ENCODE measurements around the gene GNPNAT1.

The GNPNAT1 gene

GRCh38 chr14:52791223-52792096 lies at the start of gene GNPNAT1:
Gene GNPNAT1, minus strand, starts transcription at chr14:52791607. Its CDS starts 6,957 bp downstream, at chr14:52784650.
- DNase-seq = peak in 50 of 51 donors; percentile 43 to 90 (median 77)

- DNase-seq = peak in 10 of 51 donors; percentile 2 to 32 (median 12)
Observed at GRCh38 chr14:52840877-52841276, 49.5 kb upstream of the GNPNAT1 start.

GRCh38 chr14:52837451-52837850 lies 46.0 kb upstream of the GNPNAT1 start:
- DNase-seq = no peak

- no peak for DNase-seq
Observed at GRCh38 chr14:52836063-52836462, 44.7 kb upstream of the GNPNAT1 start.

- peak in 1 of 51 donors; percentile 41 for DNase-seq
Observed at GRCh38 chr14:52835122-52835903, 43.9 kb upstream of the GNPNAT1 start.

- DNase-seq = no peak
Observed at GRCh38 chr14:52834440-52834842, 43.0 kb upstream of the GNPNAT1 start.

GRCh38 chr14:52833891-52834290 lies 42.5 kb upstream of the GNPNAT1 start:
- no peak for DNase-seq

- DNase-seq = no peak
Observed at GRCh38 chr14:52829527-52830185, 38.2 kb upstream of the GNPNAT1 start.

GRCh38 chr14:52827426-52827825 lies 36.0 kb upstream of the GNPNAT1 start:
- DNase-seq = no peak

GRCh38 chr14:52825085-52825484 lies 33.7 kb upstream of the GNPNAT1 start:
- no peak for DNase-seq

GRCh38 chr14:52824462-52824861 lies 33.1 kb upstream of the GNPNAT1 start:
- no peak for DNase-seq

- DNase-seq = no peak
Observed at GRCh38 chr14:52821805-52822250, 30.4 kb upstream of the GNPNAT1 start.

GRCh38 chr14:52808101-52808500 lies 16.7 kb upstream of the GNPNAT1 start:
- no peak for DNase-seq

GRCh38 chr14:52806115-52806514 lies 14.7 kb upstream of the GNPNAT1 start:
- DNase-seq = no peak

GRCh38 chr14:52802597-52802996 lies 11.2 kb upstream of the GNPNAT1 start:
- DNase-seq = no peak

- peak in 1 of 51 donors; percentile 5 for DNase-seq
Observed at GRCh38 chr14:52801014-52801712, 9.8 kb upstream of the GNPNAT1 start.

GRCh38 chr14:52798826-52799225 lies 7.4 kb upstream of the GNPNAT1 start:
- DNase-seq = no peak

- DNase-seq = no peak
Observed at GRCh38 chr14:52797653-52798052, 6.2 kb upstream of the GNPNAT1 start.

GRCh38 chr14:52793061-52793460 lies 1.7 kb upstream of the GNPNAT1 start:
- DNase-seq = peak in 1 of 51 donors; percentile 2

- no peak for DNase-seq
Observed at GRCh38 chr14:52792097-52792415, 649 bp upstream of the GNPNAT1 start.

- peak in 4 of 51 donors; percentile 21 to 46 (median 36) for DNase-seq
Observed at GRCh38 chr14:52790756-52791222, 618 bp downstream of the GNPNAT1 start.
